A673 (cell line): ENCODE results near the gene POLD2. TPM values are rescaled to one million over a fixed set of nuclear protein-coding genes. Genes with fewer than 3 reads are reported as not detected.

Source experiments
- BruUV-seq: library from RNA; stranded (reverse); fragments of 400-500 nt; replicated peaks from 2 replicates; lab custom pipeline; 2021; lab: Mats Ljungman, UMichigan
- CTCF ChIA-PET: fragments of 300-600 bp; sonication (Branson Sonifier 250); formaldehyde crosslinking; loops from one replicate; lab custom pipeline; 2022; ENCODE audit warnings: antibody characterized with exemption; lab: Charles Lee
- POLR2A ChIA-PET: fragments of 300-600 bp; sonication (Branson Sonifier 250); formaldehyde crosslinking; loops from one replicate; lab custom pipeline; 2022; ENCODE audit warnings: antibody characterized with exemption; ENCODE audit not compliant: low non-redundant PET; lab: Charles Lee
- DNase-seq: peaks from one replicate; pipeline ENCODE4 v3.0.0-alpha.2; 2015; ENCODE audit warnings: low spot score
- H3K27ac ChIP-seq: fragments of 200-600 bp; sonication (generic); 2 replicates; pipeline ENCODE4 v1.5.1; 2016; ENCODE audit warnings: mixed run types, low read depth, mild to moderate bottlenecking, mixed read lengths, antibody characterized with exemption, low read length; ENCODE audit not compliant: poor library complexity, severe bottlenecking
- H3K27me3 ChIP-seq: fragments of 200-600 bp; sonication (generic); replicated peaks from 2 replicates; pipeline ENCODE4 v1.6.1; 2017; ENCODE audit warnings: mixed run types, low read depth, mild to moderate bottlenecking, mixed read lengths, antibody characterized with exemption, low read length; ENCODE audit not compliant: insufficient read depth, poor library complexity
- H3K36me3 ChIP-seq: fragments of 200-600 bp; sonication (generic); 2 replicates; pipeline ENCODE4 v1.6.1; 2016; ENCODE audit warnings: mixed run types, mild to moderate bottlenecking, mixed read lengths, antibody characterized with exemption, low read length; ENCODE audit not compliant: insufficient read depth, poor library complexity, severe bottlenecking
- H3K4me1 ChIP-seq: fragments of 200-600 bp; sonication (generic); 2 replicates; pipeline ENCODE4 v1.6.1; 2017; ENCODE audit warnings: mixed run types, mild to moderate bottlenecking, mixed read lengths, antibody characterized with exemption, low read length; ENCODE audit not compliant: insufficient read depth, poor library complexity, severe bottlenecking
- H3K4me3 ChIP-seq: fragments of 200-600 bp; sonication (generic); 2 replicates; pipeline ENCODE4 v1.5.1; 2016; ENCODE audit warnings: low read depth, mixed run types, mild to moderate bottlenecking, mixed read lengths, low read length; ENCODE audit not compliant: poor library complexity, severe bottlenecking
- H3K9me3 ChIP-seq: fragments of 200-600 bp; sonication (generic); 2 replicates; pipeline ENCODE4 v1.6.1; 2016; ENCODE audit warnings: mixed run types, low read depth, mild to moderate bottlenecking, mixed read lengths, antibody characterized with exemption, low read length; ENCODE audit not compliant: poor library complexity, severe bottlenecking
- CTCF ChIP-seq: fragments of 300-800, 200-600 bp; sonication (generic); conservative IDR thresholded peaks from 2 replicates; pipeline ENCODE4 v1.5.1; 2017; ENCODE audit warnings: low read depth, mild to moderate bottlenecking, antibody characterized with exemption, low read length, moderate library complexity, mixed read lengths
- EZH2 ChIP-seq: fragments of 200-600 bp; sonication (generic); IDR thresholded peaks from 2 replicates; pipeline ENCODE4 v1.6.1; 2017; ENCODE audit warnings: borderline replicate concordance, low read depth, mild to moderate bottlenecking, mixed read lengths, antibody characterized with exemption, low read length; ENCODE audit not compliant: poor library complexity, severe bottlenecking
- intact Hi-C: fragments of 100-400 bp; cut with micrococcal nuclease; formaldehyde crosslinking; loops from one replicate; pipeline ENCODE4 v1.10.0; 2022; ENCODE audit not compliant: unreplicated experiment
- total RNA-seq: library from RNA; stranded (reverse); gene quantifications from 2 replicates; pipeline ENCODE4 v1.2.3, GENCODE V29; 2021

The POLD2 gene
- total RNA-seq, 1 experiment from 2014 or later = 252 TPM

GRCh38 chr7:44101966-44102845 lies 21.1 kb downstream of the POLD2 start:
- TF ChIP-seq CTCF = no peak
- TF ChIP-seq EZH2 = no peak

DNA sequence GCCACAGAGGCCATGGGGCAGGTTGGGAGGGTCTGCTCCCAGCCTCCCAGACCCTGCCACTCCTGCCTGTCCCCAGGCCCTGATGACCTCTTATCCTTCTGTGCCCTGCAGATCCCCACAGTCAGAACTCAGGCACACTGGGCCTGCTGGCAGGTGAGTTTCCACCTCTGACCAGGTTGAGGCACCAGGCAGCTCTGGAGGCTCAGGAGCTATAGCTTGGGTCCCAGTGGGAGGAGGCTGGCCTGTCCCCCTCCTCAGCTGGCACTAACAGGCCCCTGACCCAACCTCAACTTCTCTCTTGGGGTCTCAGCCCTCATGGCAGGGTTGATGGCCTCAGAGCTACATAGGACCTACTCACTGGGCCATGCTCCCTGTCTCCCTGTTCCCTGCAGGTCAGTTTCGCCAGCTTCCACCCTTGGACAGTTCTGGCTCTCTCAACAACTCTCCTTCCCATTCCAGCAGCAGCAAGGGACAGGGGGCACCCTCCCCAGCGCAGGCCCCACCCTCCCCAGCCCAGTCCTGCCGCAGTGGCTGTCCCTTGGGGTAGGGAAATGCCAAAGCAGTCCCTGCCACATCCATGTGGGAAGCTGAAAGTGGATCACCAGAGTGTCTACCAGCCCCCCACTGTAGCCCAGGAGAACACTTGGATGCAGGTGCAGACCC lies 21.9 kb downstream of the POLD2 start:
- DNase-seq = no peak
- no peaks in the 10 kb centered on the region for H3K36me3 ChIP-seq
- no TSS peak for BruUV-seq
- TF ChIP-seq CTCF (no peak), EZH2 (no peak)
- no peaks in the 10 kb centered on the region for H3K9me3 ChIP-seq
- H3K4me3 ChIP-seq = no peak overlapping the region
- H3K27ac ChIP-seq = no peak overlapping the region
- POLR2A ChIA-PET = no interaction called here
- CTCF ChIA-PET = no interaction called here
- intact Hi-C loops = no loop called here
- H3K27me3 ChIP-seq = no peaks in the 10 kb centered on the region
- peaks cover 16% of the 10 kb centered on the region for H3K4me1 ChIP-seq

More at GRCh38 chr7:44101966-44102845, 21.1 kb downstream of the POLD2 start:
- no peaks in the 10 kb centered on the region for H3K36me3 ChIP-seq
- H3K27ac ChIP-seq = no peak overlapping the region
- CTCF ChIA-PET = no interaction called here
- no peaks in the 10 kb centered on the region for H3K9me3 ChIP-seq
- intact Hi-C loops = no loop called here
- H3K4me3 ChIP-seq = no peak overlapping the region
- H3K27me3 ChIP-seq = no peaks in the 10 kb centered on the region
- POLR2A ChIA-PET = no interaction called here
- DNase-seq = no peak
- BruUV-seq = no TSS peak
- peaks cover 16% of the 10 kb centered on the region for H3K4me1 ChIP-seq

GRCh38 chr7:44100458-44101302 lies 22.7 kb downstream of the POLD2 start:
- no peak for TF ChIP-seq EZH2
- TF ChIP-seq CTCF = no peak
- H3K4me1 ChIP-seq = peaks cover 16% of the 10 kb centered on the region
- H3K36me3 ChIP-seq = no peaks in the 10 kb centered on the region
- intact Hi-C loops = no loop called here
- DNase-seq = no peak
- H3K4me3 ChIP-seq = no peak overlapping the region
- H3K9me3 ChIP-seq = no peaks in the 10 kb centered on the region
- no peak overlapping the region for H3K27ac ChIP-seq
- ChIA-PET POLR2A (no interaction called here), CTCF (no interaction called here)
- no TSS peak for BruUV-seq
- H3K27me3 ChIP-seq = no peaks in the 10 kb centered on the region
